GM18873 (cell line): ENCODE results near the gene HDAC4.

Experiments used
- ATAC-seq: cut with Tn5 transposase; IDR thresholded peaks from one replicate; pipeline ENCODE4 v1.9.1; 2021; ENCODE audit warnings: mild to moderate bottlenecking, moderate library complexity, moderate number of reproducible peaks; ENCODE audit not compliant: unreplicated experiment, low FRiP score

HDAC4 gene

DNA sequence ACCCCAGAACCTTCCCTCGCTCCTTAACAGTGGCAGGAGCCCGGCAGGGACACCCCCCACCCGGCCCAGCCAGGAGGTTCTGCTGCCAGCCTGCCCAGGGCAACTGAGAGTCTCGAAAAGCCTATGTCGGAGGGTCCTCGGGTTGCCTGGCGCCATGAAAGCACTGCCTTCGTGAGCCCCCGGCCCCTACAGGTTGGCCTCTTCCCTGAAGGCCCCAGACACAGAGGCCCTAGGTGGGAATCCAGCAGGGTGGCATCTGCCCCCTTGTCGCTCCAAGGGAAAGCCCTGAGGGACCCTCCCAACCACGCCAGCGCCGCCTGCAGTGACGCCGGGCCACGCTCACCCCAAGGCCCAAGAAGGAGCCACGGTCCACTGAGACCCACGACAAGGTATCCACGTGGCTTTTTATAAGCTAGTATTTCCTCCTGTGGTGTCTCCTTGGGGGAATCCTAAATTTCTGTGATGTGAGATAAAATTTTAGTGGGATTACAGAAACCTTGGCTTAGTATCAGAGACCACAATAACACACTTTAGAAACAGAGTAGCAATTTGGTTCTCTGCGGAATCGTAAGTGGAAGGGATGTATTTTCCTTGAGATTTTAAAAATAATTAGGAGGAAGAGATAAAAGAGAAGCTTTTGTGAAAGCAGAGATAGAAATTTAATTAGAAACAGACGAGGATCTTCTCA lies 138.9 kb downstream of the HDAC4 start:
- ATAC-seq: no peak

DNA sequence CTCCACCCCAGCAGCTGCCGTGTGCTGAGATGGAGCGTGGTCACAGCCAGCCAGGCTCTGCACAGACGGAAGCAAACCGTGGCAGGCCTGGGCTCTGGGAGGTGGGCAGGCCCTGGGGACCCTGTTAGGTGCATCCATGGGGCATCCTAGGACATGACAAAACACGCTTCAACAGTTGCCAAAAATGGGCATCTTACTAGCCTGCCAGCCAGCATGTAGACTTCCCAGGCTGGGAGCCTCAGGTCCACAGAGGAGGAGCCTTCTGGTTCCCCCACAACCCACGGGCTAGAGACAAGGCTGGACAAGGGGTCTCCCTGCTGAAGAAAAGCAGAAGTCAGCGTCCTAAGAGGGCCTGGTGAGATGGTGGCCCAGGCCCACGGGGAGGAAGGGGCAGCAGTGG lies 139.5 kb downstream of the HDAC4 start:
- ATAC-seq: no peak

DNA sequence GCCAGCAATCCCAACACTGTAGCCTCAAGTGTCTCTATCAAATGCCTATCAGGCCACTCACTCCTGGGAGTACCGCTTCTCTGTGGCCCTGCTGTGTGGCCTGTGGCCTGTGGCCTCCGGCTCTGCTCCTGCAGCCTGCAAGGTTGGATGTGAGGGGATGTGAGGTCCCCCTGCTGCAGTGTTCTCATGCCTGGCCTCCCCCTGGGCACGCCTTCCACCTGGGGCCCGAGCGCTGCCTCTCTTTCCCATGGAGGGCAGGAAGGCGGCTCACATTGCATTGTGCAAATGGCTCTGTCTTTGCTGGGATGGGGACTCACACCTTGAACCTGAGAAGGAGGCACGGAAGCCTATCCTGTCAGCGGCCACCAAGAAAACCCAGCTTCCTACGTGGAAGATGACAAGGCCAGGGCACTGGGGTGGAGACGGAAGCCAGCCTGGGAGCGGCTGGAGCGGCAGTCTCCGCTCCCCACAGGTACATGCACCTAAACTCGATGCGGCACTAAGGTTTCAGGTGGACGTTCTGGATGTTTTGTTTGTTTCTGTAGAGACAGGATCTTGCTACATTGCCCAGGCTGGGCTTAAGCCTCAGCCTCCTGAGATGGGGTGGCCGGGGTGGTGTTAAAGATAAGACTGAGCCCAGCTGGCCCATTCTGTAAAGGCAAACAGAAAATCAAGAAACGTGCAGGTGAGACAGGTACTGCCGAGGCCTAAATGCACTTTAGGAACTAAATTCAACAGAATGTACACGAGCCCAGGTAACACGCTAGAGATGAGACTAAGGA lies 140.1 kb downstream of the HDAC4 start:
- ATAC-seq: no peak

DNA sequence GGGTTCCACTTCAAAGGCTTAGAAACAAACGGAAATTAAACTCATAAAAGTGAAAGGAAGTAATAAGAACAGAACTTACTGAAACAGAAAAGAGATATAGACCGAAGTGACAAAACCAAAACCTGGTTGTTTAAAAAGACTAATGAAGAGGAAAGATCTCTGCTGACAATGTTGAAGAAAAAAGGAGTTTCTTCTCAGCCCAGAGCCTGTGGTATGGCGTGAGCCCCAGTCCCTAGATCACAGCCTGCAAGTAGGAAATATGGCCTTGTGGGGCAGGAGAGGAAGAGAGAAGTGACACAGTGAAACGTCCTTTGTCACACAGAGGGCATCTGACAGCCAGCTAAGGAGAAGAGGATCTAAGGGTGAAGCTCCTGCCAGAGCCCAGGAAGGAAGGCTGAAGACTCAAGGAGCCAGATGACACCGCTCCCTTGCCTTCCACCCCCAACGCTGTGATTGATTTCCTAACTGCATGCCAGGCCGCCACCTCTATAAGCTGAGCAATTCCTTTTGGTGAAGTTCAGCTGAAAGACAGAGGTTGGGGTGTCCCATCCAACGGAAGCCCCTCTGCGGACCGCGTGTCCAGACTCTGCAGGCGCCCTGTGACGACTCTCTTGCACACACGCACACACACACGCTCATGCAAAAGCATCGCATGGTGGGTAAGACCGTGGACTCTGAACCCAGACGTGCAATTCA lies 141.1 kb downstream of the HDAC4 start:
- ATAC-seq: no peak

DNA sequence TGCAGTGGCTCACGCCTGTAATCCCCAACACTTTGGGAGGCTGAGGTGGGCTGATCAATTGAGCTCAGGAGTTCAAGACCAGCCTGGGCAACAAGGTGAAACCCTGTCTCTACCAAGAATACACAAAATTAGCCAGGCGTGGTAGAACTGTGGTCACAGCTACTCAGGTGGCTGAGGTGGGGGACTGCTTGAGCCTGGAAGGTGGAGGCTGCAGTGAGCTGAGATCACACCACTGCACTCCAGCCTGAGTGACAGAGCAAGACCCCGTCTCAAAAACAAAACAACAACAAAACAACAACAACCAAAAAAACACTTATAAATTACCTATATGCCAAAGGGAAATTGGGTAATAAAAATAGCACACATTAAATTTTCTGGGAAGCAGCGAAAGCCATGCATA lies 141.6 kb downstream of the HDAC4 start:
- ATAC-seq: no peak

DNA sequence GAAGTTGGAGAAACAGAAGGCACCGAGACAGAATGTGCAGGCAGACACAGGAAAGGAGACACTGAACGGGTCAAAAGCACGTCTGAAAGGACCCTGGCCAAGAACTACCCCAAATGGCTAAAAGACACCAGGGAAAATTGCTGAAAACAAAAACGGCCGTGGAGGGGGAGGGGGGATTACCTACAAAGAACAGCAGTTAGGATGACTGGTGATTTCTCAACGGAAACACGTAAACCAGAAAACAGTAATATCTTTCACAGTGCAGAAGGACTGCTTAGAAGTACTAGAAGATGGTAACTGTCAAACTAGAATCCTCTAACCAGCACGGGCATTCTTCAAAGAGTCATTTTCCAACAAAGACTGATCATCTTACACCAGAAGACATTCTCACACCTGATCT lies 142.6 kb downstream of the HDAC4 start:
- ATAC-seq: no peak

DNA sequence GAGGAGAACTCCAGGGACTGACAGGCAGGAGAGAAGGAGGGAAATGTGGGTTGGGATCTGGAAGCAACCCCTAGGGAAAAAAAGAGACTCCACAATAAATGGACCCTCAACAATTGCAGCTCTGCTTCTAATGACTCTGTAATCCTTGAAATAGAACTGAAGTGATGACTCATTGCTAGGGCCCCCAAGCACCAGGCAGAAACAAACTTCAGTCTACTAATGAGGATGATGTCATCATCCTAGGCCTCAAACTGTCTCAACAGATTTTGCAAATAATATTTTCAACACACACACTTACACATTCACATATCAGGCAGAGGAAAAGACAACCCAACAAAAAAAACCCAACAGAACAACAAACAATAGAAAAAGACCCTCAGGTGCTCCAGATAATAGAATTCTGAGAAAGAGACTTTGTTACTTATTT lies 143.3 kb downstream of the HDAC4 start:
- ATAC-seq: no peak

DNA sequence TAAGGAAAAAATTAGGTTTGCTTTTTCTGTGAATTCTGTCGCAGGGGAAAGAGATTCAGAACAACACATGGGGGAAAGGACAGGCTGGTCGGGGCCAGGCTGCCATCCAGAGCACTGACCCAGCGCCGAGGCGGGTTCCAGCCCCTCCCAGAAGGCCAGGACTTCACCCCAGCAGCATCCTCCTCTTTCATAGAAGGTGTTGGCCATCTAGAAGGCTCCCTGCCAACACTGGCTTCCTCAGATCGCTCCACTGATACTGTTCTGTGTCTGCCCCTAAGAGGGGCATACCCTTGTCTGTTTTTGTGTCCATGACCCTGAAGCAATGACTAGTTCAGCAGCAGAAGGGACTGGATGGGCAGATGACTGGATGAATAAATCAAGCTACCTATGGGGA lies 144.5 kb downstream of the HDAC4 start:
- no peak for ATAC-seq

DNA sequence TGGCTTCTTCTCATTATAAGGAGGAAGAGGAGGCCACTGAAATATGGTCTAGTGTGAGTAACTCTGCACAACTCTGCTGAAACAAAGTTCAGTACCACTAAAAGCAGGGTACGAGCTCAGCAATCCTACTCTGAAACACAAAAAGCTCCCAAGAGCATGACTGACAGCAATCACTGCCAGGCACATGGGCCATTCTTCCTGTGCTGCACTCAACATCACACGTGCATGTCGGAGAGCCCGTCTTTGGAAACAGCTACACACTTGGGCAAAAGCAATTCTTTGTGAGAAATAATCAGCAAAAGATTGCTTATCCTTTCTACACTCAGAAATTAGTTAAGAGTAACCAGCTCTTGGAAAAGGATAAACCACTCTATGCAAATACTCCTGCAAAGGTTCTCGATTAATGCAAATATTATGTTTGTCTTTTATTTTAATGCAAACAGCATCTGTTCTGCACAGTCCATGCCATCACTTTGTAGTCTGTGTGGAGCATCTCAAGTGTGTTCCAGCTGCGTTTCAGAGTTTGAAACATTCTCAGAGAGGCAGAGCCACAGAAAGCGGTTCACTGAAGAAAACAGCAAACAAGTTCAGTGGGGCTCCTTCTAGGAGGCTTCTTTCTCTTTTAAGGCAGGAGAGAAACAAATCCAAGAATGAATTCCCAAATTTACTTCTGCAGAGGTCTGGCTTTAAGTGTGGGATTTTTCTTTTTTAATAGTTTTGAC lies 145.0 kb downstream of the HDAC4 start:
- no peak for ATAC-seq

DNA sequence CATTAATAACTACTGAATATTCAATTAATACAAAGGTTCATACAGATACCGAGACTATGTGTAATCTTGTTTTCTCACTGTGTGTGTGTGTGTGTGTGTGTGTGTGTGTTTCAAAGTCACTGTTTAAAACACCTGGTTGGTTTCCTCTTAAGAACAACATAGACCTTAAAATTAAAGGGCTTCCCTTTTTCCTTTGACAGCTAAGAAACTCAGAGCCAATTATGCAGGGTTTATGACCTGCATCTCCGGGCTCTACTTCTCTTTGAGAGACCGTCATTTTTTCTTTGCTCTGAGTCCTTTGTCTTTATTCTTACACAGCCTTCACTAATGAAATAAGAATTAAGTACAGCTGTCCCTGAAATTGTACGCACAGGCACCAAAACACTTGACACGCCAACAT lies 145.6 kb downstream of the HDAC4 start:
- no peak for ATAC-seq

DNA sequence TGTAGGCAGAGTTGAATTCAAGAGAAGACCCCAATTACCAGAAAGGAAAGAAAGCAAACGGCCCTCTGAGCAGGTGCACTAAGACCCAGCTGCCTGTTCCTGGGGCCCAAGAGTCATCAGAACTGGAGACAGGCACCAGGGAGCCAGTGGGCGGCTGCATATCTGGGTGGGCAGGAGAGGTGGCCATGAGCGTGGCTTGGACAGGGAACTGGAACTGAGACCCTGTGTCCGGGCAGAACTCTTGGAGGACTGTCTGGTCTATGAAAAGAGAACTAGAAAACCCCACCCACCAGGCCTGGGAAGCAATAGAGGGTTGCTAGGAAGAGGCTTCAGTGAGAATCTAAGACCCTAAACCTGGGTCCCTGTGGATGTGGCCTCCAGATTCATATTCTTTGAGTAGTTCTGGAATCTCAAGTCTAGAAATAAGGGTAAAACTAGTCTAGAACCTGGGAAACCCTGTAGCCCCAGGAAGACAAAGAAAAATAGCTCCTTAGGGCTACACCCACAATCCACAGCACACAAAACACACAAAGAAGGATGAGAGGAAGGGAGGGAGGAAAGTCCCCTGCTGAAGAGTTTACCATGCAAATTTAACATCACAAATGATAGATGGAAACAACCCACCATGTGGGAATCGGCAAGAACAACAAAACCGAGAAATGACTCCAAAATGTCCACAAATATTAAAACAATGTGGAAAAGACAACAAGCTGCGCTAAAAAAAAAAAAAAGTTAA lies 147.0 kb downstream of the HDAC4 start:
- no peak for ATAC-seq

DNA sequence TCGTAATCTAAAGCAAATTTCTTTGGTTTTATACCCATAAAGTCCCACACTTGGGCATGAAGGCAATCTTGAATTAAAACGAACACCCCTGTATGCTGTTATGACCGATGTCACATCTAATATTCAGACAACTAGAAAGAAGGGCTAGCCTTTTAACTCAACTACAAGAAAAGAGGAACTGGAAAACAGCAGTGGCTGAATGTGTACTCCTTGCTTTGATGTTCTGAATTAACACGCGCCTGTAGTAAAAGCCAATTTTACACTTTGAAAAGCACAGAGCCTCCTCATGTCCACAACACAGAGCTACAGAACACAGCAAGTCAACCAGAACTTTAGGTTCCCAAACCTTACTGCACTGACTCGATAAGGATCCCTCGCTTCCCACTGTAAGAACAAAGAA lies 147.6 kb downstream of the HDAC4 start:
- no peak for ATAC-seq

DNA sequence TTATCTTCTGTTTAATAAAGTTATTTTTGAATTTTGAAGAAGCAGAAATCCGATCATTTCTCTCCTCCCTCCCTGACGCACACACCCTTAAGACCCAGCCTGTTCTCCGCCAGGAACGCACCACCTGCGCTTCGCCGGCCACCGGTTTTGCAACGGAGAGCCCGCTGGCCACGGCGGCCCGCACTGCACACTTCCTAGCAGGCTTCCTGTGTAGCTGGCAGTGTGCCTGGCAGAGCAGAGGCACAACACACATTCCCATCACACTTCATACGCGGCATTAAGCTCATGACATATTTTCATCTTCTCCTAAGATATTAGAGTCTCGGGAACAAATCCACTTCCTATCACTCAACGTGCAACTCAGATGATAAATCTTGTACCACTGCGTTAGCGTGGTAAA lies 148.0 kb downstream of the HDAC4 start:
- no peak for ATAC-seq

DNA sequence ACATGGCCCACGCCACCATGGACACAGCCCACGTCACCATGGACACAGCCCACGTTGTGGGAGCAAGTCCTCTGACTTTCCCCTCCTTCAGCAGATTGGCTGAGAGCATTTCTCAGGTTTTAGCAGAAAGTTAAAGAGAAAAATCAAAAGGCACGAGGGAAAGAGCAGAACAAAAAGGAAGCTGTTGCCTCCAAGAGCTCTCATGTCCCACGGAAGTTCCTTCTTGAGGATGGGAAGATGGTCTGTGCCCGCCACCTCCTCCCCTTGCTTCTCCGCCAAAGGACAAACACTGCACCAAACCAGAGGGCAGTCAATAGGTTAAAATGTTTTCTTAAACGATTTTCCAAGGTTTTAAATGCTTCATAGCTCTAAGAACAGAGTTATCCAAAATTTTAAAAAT lies 148.4 kb downstream of the HDAC4 start:
- ATAC-seq: no peak

DNA sequence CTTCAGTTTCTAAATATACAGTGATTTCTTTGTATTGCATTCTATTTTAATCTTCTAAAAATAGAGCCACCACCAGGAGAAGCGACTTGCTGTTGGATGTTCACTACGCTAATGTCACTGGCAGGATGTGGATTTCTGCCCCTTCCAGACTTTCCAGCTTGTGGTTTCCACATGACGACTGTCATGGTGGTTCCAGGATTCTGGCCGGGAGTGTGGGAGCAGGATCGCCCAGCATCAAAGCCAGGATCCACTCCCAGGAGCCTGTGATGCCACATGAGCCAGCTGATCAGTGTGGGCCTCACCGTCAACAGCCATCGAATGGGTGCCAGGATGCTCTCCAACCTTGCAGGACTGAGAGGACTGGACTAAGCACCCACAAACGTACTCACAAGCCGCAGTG lies 148.8 kb downstream of the HDAC4 start:
- ATAC-seq: no peak

DNA sequence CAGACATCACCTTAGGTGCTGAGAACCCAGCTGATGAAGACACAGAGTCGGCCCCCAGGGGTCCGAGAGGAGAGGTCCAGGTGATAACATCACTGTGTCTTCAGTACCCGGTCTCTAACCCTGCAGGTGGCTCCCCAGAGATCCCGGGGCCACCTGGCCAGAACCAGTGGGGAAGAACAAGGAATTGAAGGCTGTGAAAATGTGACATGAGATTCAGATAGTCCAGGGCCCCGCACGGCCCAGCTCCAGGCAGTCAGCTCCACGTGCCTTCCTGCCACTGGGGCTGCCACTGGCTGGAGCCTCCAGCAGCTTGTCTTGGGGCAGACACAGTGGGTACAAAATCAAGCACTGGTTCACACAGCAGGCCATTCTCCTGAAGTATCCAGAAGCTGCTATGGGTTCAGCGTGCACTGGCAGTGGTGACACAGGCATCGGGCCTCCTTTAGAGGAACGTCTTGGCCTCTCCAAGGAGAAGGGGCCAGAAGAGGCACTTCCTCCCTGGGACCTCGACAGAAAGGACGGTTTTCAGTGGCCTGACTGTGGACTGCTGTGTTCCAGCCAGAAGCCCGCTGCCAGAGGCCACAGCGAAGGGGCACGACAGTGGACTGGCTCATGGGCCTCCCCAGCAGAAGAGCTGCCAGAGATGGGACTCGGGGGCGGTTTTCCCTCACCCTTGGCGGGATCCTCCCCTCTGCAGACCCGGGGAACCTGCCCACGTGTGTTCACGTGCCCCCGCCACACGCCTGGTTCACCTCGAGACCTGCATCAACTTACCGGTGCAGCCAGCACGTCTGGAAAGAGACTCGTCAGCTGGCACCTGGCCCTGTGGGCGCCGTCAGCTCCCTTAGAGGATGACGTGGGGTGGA lies 150.4 kb downstream of the HDAC4 start:
- ATAC-seq: no peak

DNA sequence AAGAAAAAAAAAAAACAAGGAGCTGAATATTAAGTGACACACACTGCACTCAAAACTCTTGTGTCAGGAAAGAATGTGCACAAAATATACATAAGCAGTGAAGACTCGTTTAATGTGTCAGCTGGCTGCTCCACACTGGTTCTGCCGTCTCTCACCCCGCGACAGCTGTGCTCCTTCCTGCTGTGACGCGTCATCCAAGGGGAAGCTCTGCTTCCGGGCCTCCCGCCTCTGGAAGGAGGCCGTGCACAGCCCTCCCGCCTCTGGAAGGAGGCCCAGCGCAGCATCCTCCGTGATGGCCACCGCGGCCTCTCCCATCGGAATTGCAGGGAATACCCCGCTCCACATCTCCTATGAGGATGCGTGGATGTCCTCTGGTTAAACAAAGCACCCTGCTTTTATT lies 151.0 kb downstream of the HDAC4 start:
- ATAC-seq: no peak

DNA sequence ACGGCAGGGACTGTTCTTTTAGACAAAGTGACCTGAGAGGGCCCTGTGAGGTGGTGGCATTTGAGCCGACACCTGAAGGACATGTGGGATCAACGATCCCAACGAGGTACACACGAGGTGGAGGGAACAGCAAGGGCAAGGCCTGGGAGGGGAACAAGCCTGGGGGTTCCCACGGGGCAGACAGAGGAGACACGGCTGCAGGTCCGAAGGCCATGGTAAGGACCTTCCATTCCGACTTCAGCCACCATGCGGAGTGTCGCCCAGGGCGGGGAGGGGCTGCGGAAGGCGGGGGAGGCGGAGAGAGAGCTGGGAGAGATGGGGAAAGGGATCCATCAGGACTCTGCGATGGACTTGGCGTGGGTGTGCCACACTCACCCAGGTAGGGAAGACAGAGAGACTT lies 151.8 kb downstream of the HDAC4 start:
- ATAC-seq: no peak
